H1 (cell line): ENCODE data around the gene NDC80. TPM values are rescaled to one million over a fixed set of nuclear protein-coding genes. Genes with fewer than 3 reads are reported as not detected.

Experiments
- CTCF ChIA-PET: fragments of 300-600 bp; sonication (Branson Sonifier 250); formaldehyde crosslinking; loops from one replicate; lab custom pipeline; 2021; ENCODE audit not compliant: partially characterized antibody; lab: Charles Lee
- POLR2A ChIA-PET: fragments of 300-600 bp; sonication (Branson Sonifier 250); formaldehyde crosslinking; loops from one replicate; lab custom pipeline; 2021; ENCODE audit warnings: inconsistent platforms; ENCODE audit not compliant: partially characterized antibody; lab: Charles Lee
- DNase-seq, 2 experiments: peaks; one replicate each; pipeline versions ENCODE4 v3.0.0 to v3.0.0-alpha.2; 2010 to 2022; ENCODE audit warnings: low spot score in 2 of 2, low read depth in 1 of 2, mixed read lengths in 1 of 2
- FAIRE-seq: peaks from 2 replicates; lab custom pipeline; 2011; peaks lifted over from hg19 to GRCh38; lab: Jason Lieb, UNC
- H2AFZ ChIP-seq: 2 replicates; pipeline ENCODE4 v1.8.1; 2012; ENCODE audit warnings: low read length, inconsistent platforms
- H2AK5ac ChIP-seq: 2 replicates; pipeline ENCODE4 v1.6.1; 2013; ENCODE audit warnings: low read depth, low read length
- H2BK120ac ChIP-seq: replicated peaks from 2 replicates; pipeline ENCODE3; 2013; ENCODE audit warnings: low read depth, low read length, inconsistent platforms
- H2BK12ac ChIP-seq: 2 replicates; pipeline ENCODE4 v1.6.1; 2013; ENCODE audit warnings: low read depth, low read length
- H2BK15ac ChIP-seq: 2 replicates; pipeline ENCODE4 v1.6.1; 2013; ENCODE audit warnings: low read length
- H2BK20ac ChIP-seq: 2 replicates; pipeline ENCODE4 v1.6.1; 2013; ENCODE audit warnings: low read length
- H2BK5ac ChIP-seq: 2 replicates; pipeline ENCODE4 v1.6.1; 2013; ENCODE audit warnings: low read depth, low read length
- H3K14ac ChIP-seq: 2 replicates; pipeline ENCODE4 v1.6.1; 2013; ENCODE audit warnings: inconsistent platforms; ENCODE audit not compliant: insufficient read length
- H3K18ac ChIP-seq: 2 replicates; pipeline ENCODE4 v1.6.1; 2013; ENCODE audit warnings: low read length; ENCODE audit errors: extremely low read depth
- H3K23ac ChIP-seq: 2 replicates; pipeline ENCODE4 v1.6.1; 2013; ENCODE audit warnings: inconsistent platforms; ENCODE audit not compliant: insufficient read length
- H3K23me2 ChIP-seq: 2 replicates; pipeline ENCODE4 v1.6.1; 2013; ENCODE audit warnings: low read depth, low read length
- H3K27ac ChIP-seq: 2 replicates; pipeline ENCODE4 v1.6.1; 2011; ENCODE audit warnings: low read depth, low read length, inconsistent platforms
- H3K27me3 ChIP-seq, 4 experiments: replicated peaks in 1 of 4; 1 replicate in 1 of 4; 2 replicates in 3 of 4; pipeline versions ENCODE4 v1.6.1 to v1.8.1; 2011 to 2013; ENCODE audit warnings: low read length in 3 of 4, mild to moderate bottlenecking in 3 of 4, inconsistent platforms in 2 of 4, mixed read lengths in 2 of 4, moderate library complexity in 1 of 4; ENCODE audit not compliant: control insufficient read depth in 3 of 4, insufficient read depth in 3 of 4; ENCODE audit errors: extremely low read depth in 1 of 4
- H3K36me3 ChIP-seq, 4 experiments: 2 replicates each; pipeline versions ENCODE4 v1.6.1 to v1.8.1; 2011 to 2013; ENCODE audit warnings: mild to moderate bottlenecking in 4 of 4, low read length in 3 of 4, moderate library complexity in 2 of 4, control low read depth in 1 of 4, inconsistent platforms in 1 of 4; ENCODE audit not compliant: insufficient read depth in 4 of 4, control insufficient read depth in 2 of 4
- H3K4ac ChIP-seq: replicated peaks from 2 replicates; pipeline ENCODE3; 2013; ENCODE audit warnings: low read length, low read depth, mixed read lengths, inconsistent platforms; ENCODE audit not compliant: insufficient read length
- H3K4me1 ChIP-seq, 4 experiments: replicated peaks in 1 of 4; 1 replicate in 1 of 4; 2 replicates in 3 of 4; pipeline versions ENCODE4 v1.6.1 to v1.8.1; 2011 to 2013; ENCODE audit warnings: low read length in 3 of 4, inconsistent platforms in 2 of 4, mixed read lengths in 1 of 4; ENCODE audit not compliant: insufficient read depth in 4 of 4, control insufficient read depth in 3 of 4
- H3K4me2 ChIP-seq, 2 experiments: 2 replicates each; pipeline versions ENCODE4 v1.6.1 to v1.8.1; 2011 to 2013; ENCODE audit warnings: low read depth in 2 of 2, low read length in 2 of 2, control low read depth in 1 of 2, inconsistent platforms in 1 of 2, mild to moderate bottlenecking in 1 of 2; ENCODE audit not compliant: insufficient read depth in 1 of 2
- H3K4me3 ChIP-seq, 4 experiments: fragments of 200-600, 300-600 bp in 1 of 4; sonication (generic), shearing (Covaris generic), sonication (Bioruptor Twin) in 1 of 4; 2 replicates each; pipeline versions ENCODE4 v1.5.1 to v1.8.1; 2011 to 2016; ENCODE audit warnings: low read length in 4 of 4, low read depth in 3 of 4, control low read depth in 2 of 4, inconsistent platforms in 2 of 4, mild to moderate bottlenecking in 2 of 4, mixed read lengths in 1 of 4, moderate library complexity in 1 of 4; ENCODE audit not compliant: insufficient read depth in 2 of 4; ENCODE audit errors: extremely low read depth in 1 of 4
- H3K56ac ChIP-seq: replicated peaks from 2 replicates; pipeline ENCODE3; 2013; ENCODE audit warnings: low read depth, mild to moderate bottlenecking, mixed read lengths, low read length, inconsistent platforms; ENCODE audit not compliant: insufficient read length
- H3K79me1 ChIP-seq: 2 replicates; pipeline ENCODE4 v1.6.1; 2013; ENCODE audit warnings: low read depth, low read length, control low read depth
- H3K79me2 ChIP-seq, 2 experiments: 2 replicates each; pipeline versions ENCODE4 v1.6.1 to v1.8.1; 2012 to 2013; ENCODE audit warnings: low read length in 2 of 2, mild to moderate bottlenecking in 2 of 2, inconsistent platforms in 1 of 2; ENCODE audit not compliant: insufficient read depth in 2 of 2, control insufficient read depth in 1 of 2
- H3K9ac ChIP-seq, 4 experiments: replicated peaks in 1 of 4; 1 replicate in 1 of 4; 2 replicates in 3 of 4; pipeline versions ENCODE4 v1.6.1 to v1.8.1; 2011 to 2013; ENCODE audit warnings: low read depth in 3 of 4, low read length in 3 of 4, control low read depth in 2 of 4, mild to moderate bottlenecking in 2 of 4, moderate library complexity in 2 of 4, inconsistent platforms in 1 of 4; ENCODE audit errors: extremely low read depth in 1 of 4
- H3K9me3 ChIP-seq, 2 experiments: 2 replicates each; pipeline versions ENCODE4 v1.6.1 to v1.8.1; 2012 to 2013; ENCODE audit warnings: mild to moderate bottlenecking in 2 of 2, moderate library complexity in 2 of 2, control low read depth in 1 of 2, inconsistent platforms in 1 of 2, low read depth in 1 of 2, low read length in 1 of 2, mixed read lengths in 1 of 2; ENCODE audit not compliant: insufficient read depth in 2 of 2
- H4K20me1 ChIP-seq, 2 experiments: replicated peaks in 1 of 2; 2 replicates each; pipeline versions ENCODE3 to v1.8.1; 2011 to 2013; ENCODE audit warnings: inconsistent platforms in 2 of 2, low read length in 2 of 2, mild to moderate bottlenecking in 1 of 2; ENCODE audit not compliant: insufficient read depth in 2 of 2, control insufficient read depth in 1 of 2
- H4K5ac ChIP-seq: 2 replicates; pipeline ENCODE4 v1.6.1; 2013; ENCODE audit warnings: low read length, low read depth, mixed read lengths, inconsistent platforms; ENCODE audit not compliant: insufficient read length
- H4K8ac ChIP-seq: 2 replicates; pipeline ENCODE4 v1.8.0; 2013; ENCODE audit warnings: mild to moderate bottlenecking, moderate library complexity, low read length, inconsistent platforms; ENCODE audit not compliant: insufficient read depth; ENCODE audit errors: extremely low read depth
- H4K91ac ChIP-seq: replicated peaks from 2 replicates; pipeline ENCODE3; 2013; ENCODE audit warnings: low read length, mixed read lengths, inconsistent platforms; ENCODE audit not compliant: insufficient read length
- ASH2L ChIP-seq: fragments of 200-600, 300-600 bp; sonication (generic); IDR thresholded peaks from one replicate; pipeline ENCODE4 v1.7.1; 2017; ENCODE audit warnings: low read length
- FOSL1 ChIP-seq: IDR thresholded peaks from 2 replicates; pipeline ENCODE4 v1.6.1; 2011; ENCODE audit warnings: mild to moderate bottlenecking, low read depth, low read length, moderate library complexity; ENCODE audit not compliant: insufficient read depth
- GTF2F1 ChIP-seq: IDR thresholded peaks from 2 replicates; pipeline ENCODE4 v1.6.1; 2012; ENCODE audit warnings: low read depth, low read length, improper control_type of control experiment, borderline replicate concordance
- HDAC6 ChIP-seq: IDR thresholded peaks from one replicate; pipeline ENCODE4 v1.7.1; 2012; ENCODE audit warnings: low read depth, mild to moderate bottlenecking, inconsistent platforms, low read length, moderate library complexity
- NRF1 ChIP-seq: IDR thresholded peaks from 2 replicates; pipeline ENCODE4 v1.6.1; 2011; ENCODE audit warnings: mild to moderate bottlenecking, low read depth, low read length, improper control_type of control experiment
- POLR2AphosphoS5 ChIP-seq: IDR thresholded peaks from 2 replicates; pipeline ENCODE4 v1.6.1; 2011; ENCODE audit warnings: low read depth, low read length
- POU5F1 ChIP-seq: IDR thresholded peaks from 2 replicates; pipeline ENCODE4 v1.6.1; 2011; ENCODE audit warnings: low read depth, mild to moderate bottlenecking, low read length, moderate library complexity
- RAD21 ChIP-seq, 2 experiments: IDR thresholded peaks in 1 of 2; conservative IDR thresholded peaks in 1 of 2; 2 replicates each; pipeline ENCODE4 v1.6.1; 2011; ENCODE audit warnings: low read depth in 2 of 2, low read length in 2 of 2, improper control_type of control experiment in 1 of 2, inconsistent platforms in 1 of 2, mild to moderate bottlenecking in 1 of 2, moderate library complexity in 1 of 2
- SIX5 ChIP-seq: IDR thresholded peaks from 2 replicates; pipeline ENCODE4 v1.6.1; 2011; ENCODE audit warnings: mild to moderate bottlenecking, low read depth, low read length
- SP1 ChIP-seq: IDR thresholded peaks from 2 replicates; pipeline ENCODE4 v1.6.1; 2011; ENCODE audit warnings: low read depth, low read length
- ZNF274 ChIP-seq: IDR thresholded peaks from 2 replicates; pipeline ENCODE4 v1.7.0; 2012; ENCODE audit warnings: low read length, borderline replicate concordance; ENCODE audit errors: extremely low read depth
- WGBS, 2 experiments: shearing (Covaris generic) in 1 of 2; methylation state at CpG; one replicate each; pipeline versions ENCODE4 v1.1.6 to v1.1.7; 2013 to 2015; ENCODE audit warnings: low lambda C conversion rate in 2 of 2, mixed read lengths in 2 of 2, inconsistent platforms in 1 of 2, low coverage in 1 of 2, missing lambda C conversion rate in 1 of 2; ENCODE audit not compliant: insufficient replicate concordance in 2 of 2, insufficient coverage in 1 of 2, insufficient read length in 1 of 2; ENCODE audit errors: extremely low coverage in 1 of 2, missing lambda C conversion rate in 1 of 2; 5-methylcytosine and 5-hydroxymethylcytosine counted together
- polyA plus RNA-seq, 7 experiments: library from polyadenylated mRNA; depleted of rRNA in 3 of 7; stranded (reverse) in 5 of 7; unstranded in 2 of 7; fragments of >200 nt in 5 of 7; fragments of 200-250 nt in 2 of 7; gene quantifications; 1 replicate in 5 of 7; 2 replicates in 1 of 7; 4 replicates in 1 of 7; pipeline versions ENCODE4 v1.2.1 to v1.2.3, GENCODE V29; 2011 to 2013; ENCODE audit warnings: missing spikeins in 2 of 7, mixed read lengths in 2 of 7
- total RNA-seq: library from RNA; stranded (reverse); fragmentation: NEBNext Ultra II Directional; extraction: Animal tissue kit (Norgen Biotek cat#: 25700); gene quantifications from 2 replicates; pipeline ENCODE4 v1.2.1, GENCODE V29; 2021
- TF ChIP-seq, protein P1 (sequence below), 3 experiments: IDR thresholded peaks; 1 replicate in 2 of 3; 2 replicates in 1 of 3; pipeline versions ENCODE4 v1.5.1 to v1.6.1; 2011; ENCODE audit warnings: low read length in 3 of 3, mild to moderate bottlenecking in 3 of 3, inconsistent platforms in 2 of 3, low read depth in 1 of 3, moderate library complexity in 1 of 3; ENCODE audit not compliant: insufficient read depth in 1 of 3; ENCODE audit errors: control extremely low read depth in 1 of 3

Gene NDC80
- total and polyA plus RNA-seq, 2 of the 8 experiments (the other 6 are each of a cell fraction or from before 2014, with no cell fraction given) = 11.0 to 45.0 TPM

DNA sequence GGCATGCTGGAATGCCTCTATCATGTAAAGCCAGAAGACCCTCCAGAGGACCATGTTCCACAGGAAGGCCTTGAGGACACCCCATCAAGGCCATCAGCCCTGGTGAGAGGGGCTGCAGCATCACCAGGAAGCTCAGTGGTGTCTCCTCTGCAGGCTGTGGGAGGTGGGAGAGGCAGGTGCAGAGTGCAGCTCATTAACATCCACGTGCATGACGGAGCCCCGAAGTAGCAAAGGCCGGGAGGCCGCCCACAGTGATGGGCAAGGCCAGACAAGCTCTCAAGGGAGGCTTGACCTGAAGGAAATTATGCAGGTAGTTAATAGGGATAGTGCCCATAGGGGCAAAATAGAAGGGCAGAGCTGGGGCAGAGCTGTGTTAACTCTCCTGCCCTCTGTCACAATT lies 53.9 kb downstream of the NDC80 start:
- no peak overlapping the region for H3K56ac ChIP-seq
- no peaks in the 10 kb centered on the region for H3K79me1 ChIP-seq
- no peak overlapping the region for H3K9ac ChIP-seq
- H4K20me1 ChIP-seq = no peaks in the 10 kb centered on the region
- H3K4me1 ChIP-seq = no peaks in the 10 kb centered on the region
- FAIRE-seq (no peak), DNase-seq (no peak)
- no peak overlapping the region for H2BK20ac ChIP-seq
- H3K18ac ChIP-seq = no peak overlapping the region
- no peak overlapping the region for H3K14ac ChIP-seq
- H3K9me3 ChIP-seq = no peaks in the 10 kb centered on the region
- no peak overlapping the region for H4K5ac ChIP-seq
- H3K4me3 ChIP-seq = no peak overlapping the region
- CTCF ChIA-PET = interaction anchor here (0.8 to 0.9 kb wide), 2 partner anchors 8 to 56 kb away, joined by 3 read pairs; no protein-coding TSS in a partner anchor
- no peak overlapping the region for H3K27ac ChIP-seq
- WGBS, 2 experiments = 91% methylated on average over 5 of the region's 5 CpGs; no CpG with 5 or more reads in 1 of the 2 experiments
- H4K91ac ChIP-seq = no peak overlapping the region
- no peaks in the 10 kb centered on the region for H3K23me2 ChIP-seq
- H3K27me3 ChIP-seq = no peaks in the 10 kb centered on the region
- no peak overlapping the region; the same call in 1 of the 2 replicates for H2BK12ac ChIP-seq
- H3K79me2 ChIP-seq = no peaks in the 10 kb centered on the region
- no peaks in the 10 kb centered on the region for H3K36me3 ChIP-seq
- no peak overlapping the region for H2BK15ac ChIP-seq
- H2BK120ac ChIP-seq = no peak overlapping the region
- no peak overlapping the region for H3K4ac ChIP-seq
- no peak overlapping the region for H2BK5ac ChIP-seq
- POLR2A ChIA-PET = no interaction called here
- H2AK5ac ChIP-seq = no peak overlapping the region
- TF ChIP-seq ASH2L (no peak), HDAC6 (no peak), SIX5 (no peak), GTF2F1 (no peak), POLR2AphosphoS5 (no peak), FOSL1 (no peak), POU5F1 (no peak), NRF1 (no peak), ZNF274 (no peak), SP1 (no peak), RAD21 (IDR thresholded peaks at IDR 0.05 in 1 of 2, conservative IDR thresholded peaks at IDR 0.05 in 1 of 2; ENCODE audit: low read depth in 2 of 2, low read length in 2 of 2) (no peak)
- TF ChIP-seq, protein P1, sequence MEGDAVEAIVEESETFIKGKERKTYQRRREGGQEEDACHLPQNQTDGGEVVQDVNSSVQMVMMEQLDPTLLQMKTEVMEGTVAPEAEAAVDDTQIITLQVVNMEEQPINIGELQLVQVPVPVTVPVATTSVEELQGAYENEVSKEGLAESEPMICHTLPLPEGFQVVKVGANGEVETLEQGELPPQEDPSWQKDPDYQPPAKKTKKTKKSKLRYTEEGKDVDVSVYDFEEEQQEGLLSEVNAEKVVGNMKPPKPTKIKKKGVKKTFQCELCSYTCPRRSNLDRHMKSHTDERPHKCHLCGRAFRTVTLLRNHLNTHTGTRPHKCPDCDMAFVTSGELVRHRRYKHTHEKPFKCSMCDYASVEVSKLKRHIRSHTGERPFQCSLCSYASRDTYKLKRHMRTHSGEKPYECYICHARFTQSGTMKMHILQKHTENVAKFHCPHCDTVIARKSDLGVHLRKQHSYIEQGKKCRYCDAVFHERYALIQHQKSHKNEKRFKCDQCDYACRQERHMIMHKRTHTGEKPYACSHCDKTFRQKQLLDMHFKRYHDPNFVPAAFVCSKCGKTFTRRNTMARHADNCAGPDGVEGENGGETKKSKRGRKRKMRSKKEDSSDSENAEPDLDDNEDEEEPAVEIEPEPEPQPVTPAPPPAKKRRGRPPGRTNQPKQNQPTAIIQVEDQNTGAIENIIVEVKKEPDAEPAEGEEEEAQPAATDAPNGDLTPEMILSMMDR (IDR thresholded peaks at IDR 0.05; ENCODE audit: control extremely low read depth in 1 of 3, insufficient read depth in 1 of 3, low read depth in 1 of 3, low read length in 3 of 3) = no peak
- no peak overlapping the region for H3K23ac ChIP-seq
- no peak overlapping the region for H4K8ac ChIP-seq
- no peak overlapping the region for H2AFZ ChIP-seq
- H3K4me2 ChIP-seq = no peak overlapping the region
